Measurements from ENCODE around the gene GRIN2C. TPM values are rescaled to one million over a fixed set of nuclear protein-coding genes. Genes with fewer than 3 reads are reported as not detected.
A peak's percentile ranks its signal among the peaks of the same experiment; 100 is the strongest.

GRIN2C gene
- total and polyA plus RNA-seq, 2 of the 4 experiments (the other 2 are of a cell fraction): 0.22 TPM; not detected in 1

- no peak overlapping the region for H4K5ac ChIP-seq (ENCODE audit: low read depth, low read length)
- no peak overlapping the region for H3K4me2 ChIP-seq (ENCODE audit: low read depth, low read length)
- POLR2A ChIA-PET (ENCODE audit: unreplicated experiment): no interaction called here
- ATAC-seq (ENCODE audit: low read depth) (no peak), DNase-seq (no peak)
- no peak overlapping the region for H4K91ac ChIP-seq (ENCODE audit: insufficient read depth, low read depth, low read length)
- H3K27ac ChIP-seq (ENCODE audit: insufficient read depth, low read length): no peak overlapping the region
- no peak overlapping the region for H4K8ac ChIP-seq (ENCODE audit: low read depth in 2 of 2, low read length in 2 of 2)
- no peak overlapping the region for H3K9ac ChIP-seq (ENCODE audit: low read depth, low read length)
- H2BK20ac ChIP-seq (ENCODE audit: low read depth, low read length): no peak overlapping the region
- dilution Hi-C loops (cut with HindIII; ENCODE audit: low sequenced_read_pairs, unreplicated experiment): no loop called here
- H3K23ac ChIP-seq (ENCODE audit: low read depth, low read length): no peak overlapping the region
- H3K4me1 ChIP-seq (ENCODE audit: control insufficient read depth, insufficient read depth, low read length): peaks cover 9% of the 10 kb centered on the region
- no peak overlapping the region for H3K18ac ChIP-seq (ENCODE audit: low read depth, low read length)
- H3K79me1 ChIP-seq (ENCODE audit: low read depth in 1 of 2, low read length in 2 of 2): no peaks in the 10 kb centered on the region
- no peaks in the 10 kb centered on the region; the same call in 1 of the 2 replicates for H4K20me1 ChIP-seq (ENCODE audit: insufficient read depth, low read length)
- CTCF ChIA-PET: no interaction called here
- H2AK5ac ChIP-seq (ENCODE audit: low read depth, low read length): no peak overlapping the region
- H3K9me3 ChIP-seq (ENCODE audit: control insufficient read depth, insufficient read depth, low read length): no peaks in the 10 kb centered on the region
- WGBS, 2 experiments (ENCODE audit: extremely low coverage in 2 of 2, insufficient read length in 1 of 2): 93% methylated on average over 23 of the region's 26 CpGs; no CpG with 5 or more reads in 1 of the 2 experiments
- no peak overlapping the region for H3K56ac ChIP-seq (ENCODE audit: extremely low read depth, insufficient read depth, low read length)
- no peaks in the 10 kb centered on the region for H3K27me3 ChIP-seq (ENCODE audit: control insufficient read depth, insufficient read depth, low read length)
- in situ Hi-C loops (cut with MboI; ENCODE audit: low sequenced_read_pairs): no loop called here
- TF ChIP-seq MAFK (IDR thresholded peaks at IDR 0.05; ENCODE audit: low read depth, low read length) (no peak), CTCF (conservative IDR thresholded peaks at IDR 0.05; ENCODE audit: low read depth, low read length) (no peak), BHLHE40 (IDR thresholded peaks at IDR 0.05; ENCODE audit: low read depth, low read length) (no peak)
- H3K4me3 ChIP-seq (ENCODE audit: insufficient read depth, low read depth, low read length): no peak overlapping the region
- H3K14ac ChIP-seq (replicated peaks; ENCODE audit: low read depth, low read length): no peak overlapping the region
- H3K36me3 ChIP-seq (ENCODE audit: control insufficient read depth, insufficient read depth, low read length): peaks cover 7% of the 10 kb centered on the region
- intact Hi-C loops (cut with micrococcal nuclease): no loop called here
- no peak overlapping the region for H2BK15ac ChIP-seq (ENCODE audit: low read depth, low read length)
- peak overlapping the region; percentile 61 for H2AK9ac ChIP-seq (replicated peaks; ENCODE audit: low read depth, low read length, poor library complexity)
- no peak overlapping the region for H2BK120ac ChIP-seq (ENCODE audit: low read depth, low read length)
- H3K4ac ChIP-seq (ENCODE audit: low read depth, low read length): no peak overlapping the region
- no peak overlapping the region for H2AFZ ChIP-seq (replicated peaks; ENCODE audit: low read length, poor library complexity)
- BruUV-seq (replicated peaks): no TSS peak
- peaks cover 4% of the 10 kb centered on the region; the same call in 1 of the 2 replicates for H3K9me1 ChIP-seq (ENCODE audit: insufficient read depth, low read length)
- H2BK5ac ChIP-seq (ENCODE audit: low read depth, low read length, poor library complexity, severe bottlenecking): no peak overlapping the region
These were observed 23.5 kb downstream of the GRIN2C start for GRCh38 chr17:74836191-74836590.

Data from IMR-90 (cell line).